Lower lobe of right lung (tissue), 2 donors: Measurements from ENCODE around the gene TMEM131L. TPM values are rescaled to one million over a fixed set of nuclear protein-coding genes. Genes with fewer than 3 reads are reported as not detected.
A peak's percentile ranks its signal among the peaks of the same experiment; 100 is the strongest.

Experiments used
- ATAC-seq, 2 donors: fragments of 200-7000 bp; cut with Tn5 transposase; one replicate each; pipeline ENCODE4 v1.9.1; 2020 to 2022; ENCODE audit warnings: mild to moderate bottlenecking in 2 of 2, moderate library complexity in 2 of 2
- DNase-seq: peaks from one replicate; pipeline ENCODE4 v3.0.0-alpha.2; 2020
- H3K27ac ChIP-seq: fragments of 200-600 bp; one replicate; pipeline ENCODE4 v1.8.0; 2022
- H3K27me3 ChIP-seq: fragments of 200-600 bp; one replicate; pipeline ENCODE4 v1.8.0; 2022; ENCODE audit warnings: low read depth
- H3K36me3 ChIP-seq: fragments of 200-600 bp; one replicate; pipeline ENCODE4 v1.8.0; 2022; ENCODE audit warnings: mild to moderate bottlenecking
- H3K4me1 ChIP-seq: fragments of 200-600 bp; one replicate; pipeline ENCODE4 v1.8.0; 2022
- H3K4me3 ChIP-seq: fragments of 200-600 bp; one replicate; pipeline ENCODE4 v1.8.0; 2022; ENCODE audit warnings: mild to moderate bottlenecking
- H3K9me3 ChIP-seq: fragments of 200-600 bp; one replicate; pipeline ENCODE4 v1.8.0; 2022
- CTCF ChIP-seq: fragments of 200-600 bp; IDR thresholded peaks from one replicate; pipeline ENCODE4 v1.8.0; 2022; ENCODE audit warnings: antibody characterized with exemption, mild to moderate bottlenecking
- intact Hi-C: fragments of 100-400 bp; cut with DNase I; formaldehyde crosslinking; loops from one replicate; pipeline ENCODE4 v1.11.0; 2022
- total RNA-seq: library from RNA; stranded (reverse); fragmentation: NEBNext Ultra II Directional; extraction: Animal tissue kit (Norgen Biotek cat#: 25700); gene quantifications from one replicate; pipeline ENCODE4 v1.2.1, GENCODE V29; 2021
- donor health status: DM: no; HTN: yes; CAD: no; lungs with severe emphysema.

Gene TMEM131L
- total RNA-seq, 1 donor from 2014 or later = 21.7 TPM

GRCh38 chr4:153639833-153640802 lies 174.0 kb downstream of the TMEM131L start:
- ATAC-seq (no peak), DNase-seq (no peak)
- TF ChIP-seq CTCF = no peak
- intact Hi-C loops = no loop called here
- no peaks in the 10 kb centered on the region for H3K27me3 ChIP-seq
- peaks cover 23% of the 10 kb centered on the region for H3K36me3 ChIP-seq
- no peak overlapping the region for H3K4me3 ChIP-seq
- H3K9me3 ChIP-seq = peaks cover 1% of the 10 kb centered on the region
- H3K27ac ChIP-seq = no peak overlapping the region
- peaks cover 6% of the 10 kb centered on the region for H3K4me1 ChIP-seq

GRCh38 chr4:153641532-153641931 lies 175.4 kb downstream of the TMEM131L start:
- Histone ChIP-seq H3K4me3 (no peak overlapping the region), H3K27ac (no peak overlapping the region), H3K27me3 (no peaks in the 10 kb centered on the region), H3K36me3 (peaks cover 9% of the 10 kb centered on the region), H3K9me3 (peaks cover 3% of the 10 kb centered on the region), H3K4me1 (peaks cover 6% of the 10 kb centered on the region)
- ATAC-seq (no peak), DNase-seq (no peak)
- intact Hi-C loops = no loop called here
- no peak for TF ChIP-seq CTCF

- peak; percentile 75 to 90 for ATAC-seq
- intact Hi-C loops = no loop called here
- H3K27me3 ChIP-seq = no peaks in the 10 kb centered on the region
- H3K36me3 ChIP-seq = no peaks in the 10 kb centered on the region
- no peak overlapping the region for H3K27ac ChIP-seq
- no peak overlapping the region for H3K4me3 ChIP-seq
- no peak for DNase-seq
- H3K4me1 ChIP-seq = peaks cover 6% of the 10 kb centered on the region
- peak; percentile 38 for TF ChIP-seq CTCF
- peaks cover 3% of the 10 kb centered on the region for H3K9me3 ChIP-seq
Observed at GRCh38 chr4:153643406-153644383, 177.5 kb downstream of the TMEM131L start.

- TF ChIP-seq CTCF = no peak
- H3K27ac ChIP-seq = no peak overlapping the region
- peaks cover 6% of the 10 kb centered on the region for H3K4me1 ChIP-seq
- peaks cover 3% of the 10 kb centered on the region for H3K9me3 ChIP-seq
- intact Hi-C loops = no loop called here
- H3K27me3 ChIP-seq = no peaks in the 10 kb centered on the region
- ATAC-seq = no peak
- no peak for DNase-seq
- H3K36me3 ChIP-seq = no peaks in the 10 kb centered on the region
- no peak overlapping the region for H3K4me3 ChIP-seq
Observed at GRCh38 chr4:153645183-153645582, 179.0 kb downstream of the TMEM131L start.

GRCh38 chr4:153646261-153646660 lies 180.1 kb downstream of the TMEM131L start:
- intact Hi-C loops = no loop called here
- H3K4me1 ChIP-seq = peaks cover 14% of the 10 kb centered on the region
- H3K9me3 ChIP-seq = peaks cover 3% of the 10 kb centered on the region
- H3K27me3 ChIP-seq = no peaks in the 10 kb centered on the region
- no peak overlapping the region for H3K4me3 ChIP-seq
- ATAC-seq (no peak), DNase-seq (no peak)
- no peak for TF ChIP-seq CTCF
- H3K36me3 ChIP-seq = no peaks in the 10 kb centered on the region
- H3K27ac ChIP-seq = no peak overlapping the region
